Kidney glomerular epithelial cell (primary cell): ENCODE results near the gene MBIP.

Experiments
- DNase-seq: peaks from one replicate; lab custom pipeline; 2025; lab: John Stamatoyannopoulos, UW

MBIP gene

GRCh38 chr14:36260970-36261640 is 59.3 kb downstream of the MBIP start:
- DNase-seq: no peak

GRCh38 chr14:36258241-36258640 is 62.2 kb downstream of the MBIP start:
- no peak for DNase-seq

GRCh38 chr14:36256126-36256801 is 64.2 kb downstream of the MBIP start:
- no peak for DNase-seq

- peak; percentile 43 for DNase-seq
These were observed 66.3 kb downstream of the MBIP start for GRCh38 chr14:36254020-36254624.
